Lung (tissue), 10 donors: ENCODE results near the gene U2AF1. TPM values are rescaled to one million over a fixed set of nuclear protein-coding genes. Genes with fewer than 3 reads are reported as not detected.
A peak's percentile ranks its signal among the peaks of the same experiment; 100 is the strongest.
"Not testable (repeated sequence)": the region's sequence is repeated elsewhere in the genome, so short reads cannot be mapped to it uniquely, and the experiment has no call there.

Source experiments
- ATAC-seq: fragments of 200-7000 bp; cut with Tn5 transposase; one replicate; pipeline ENCODE4 v1.9.1; 2020; ENCODE audit warnings: moderate number of reproducible peaks; ENCODE audit not compliant: insufficient read depth, low FRiP score
- DNase-seq, 3 donors: peaks; one replicate each; pipeline ENCODE4 v3.0.0-alpha.2; 2013 to 2017
- H3K27ac ChIP-seq, 2 donors: one replicate each; pipeline ENCODE4 v1.5.1; 2013; ENCODE audit warnings: mild to moderate bottlenecking in 2 of 2, moderate library complexity in 2 of 2, control low read depth in 1 of 2, inconsistent platforms in 1 of 2, low read depth in 1 of 2, low read length in 1 of 2
- H3K27me3 ChIP-seq, 3 donors: one replicate each; pipeline ENCODE4 v1.5.1; 2013; ENCODE audit warnings: low read length in 2 of 3; ENCODE audit not compliant: control insufficient read depth in 3 of 3, insufficient read depth in 3 of 3
- H3K36me3 ChIP-seq, 4 donors: one replicate each; pipeline ENCODE4 v1.5.1; 2013; ENCODE audit warnings: low read length in 4 of 4, mild to moderate bottlenecking in 1 of 4, moderate library complexity in 1 of 4; ENCODE audit not compliant: control insufficient read depth in 4 of 4, insufficient read depth in 4 of 4
- H3K4me1 ChIP-seq, 5 donors: one replicate each; pipeline ENCODE4 v1.5.1; 2013; ENCODE audit warnings: low read length in 5 of 5, mild to moderate bottlenecking in 2 of 5, moderate library complexity in 1 of 5; ENCODE audit not compliant: control insufficient read depth in 5 of 5, insufficient read depth in 5 of 5
- H3K4me3 ChIP-seq: one replicate; pipeline ENCODE4 v1.5.1; 2013; ENCODE audit warnings: mild to moderate bottlenecking, control low read depth, moderate library complexity
- H3K9ac ChIP-seq, 2 donors: one replicate each; pipeline ENCODE4 v1.5.1; 2013; ENCODE audit warnings: low read length in 2 of 2, control low read depth in 1 of 2; ENCODE audit not compliant: insufficient read depth in 1 of 2
- H3K9me3 ChIP-seq, 4 donors: one replicate each; pipeline ENCODE4 v1.5.1; 2013; ENCODE audit warnings: low read length in 3 of 4, mild to moderate bottlenecking in 1 of 4, moderate library complexity in 1 of 4; ENCODE audit not compliant: control insufficient read depth in 4 of 4, insufficient read depth in 3 of 4
- WGBS, 2 donors: extraction: QIAGEN DNeasy Blood & Tissue Kit; methylation state at CpG; one replicate each; pipeline ENCODE4 v1.1.7; 2013; 5-methylcytosine and 5-hydroxymethylcytosine counted together
- polyA plus RNA-seq, 2 donors: library from polyadenylated mRNA; stranded (reverse); fragments of 200-250 nt; gene quantifications; one replicate each; pipeline ENCODE4 v1.2.1, GENCODE V29; 2013
- total RNA-seq, 2 donors: library from RNA; depleted of rRNA in 1 of 2; stranded (reverse); fragments of >200 nt in 1 of 2; gene quantifications; one replicate each; pipeline ENCODE4 v1.2.1, GENCODE V29; 2014 to 2021
- donor health status: Bipolar disorder and iron deficiency.
- donor health status: healthy.
- donor health status: DM: yes; HTN: yes; CAD: no.

U2AF1 gene
- total and polyA plus RNA-seq, 4 donors = 18.6 to 87.3 (median 60.0) TPM

DNA sequence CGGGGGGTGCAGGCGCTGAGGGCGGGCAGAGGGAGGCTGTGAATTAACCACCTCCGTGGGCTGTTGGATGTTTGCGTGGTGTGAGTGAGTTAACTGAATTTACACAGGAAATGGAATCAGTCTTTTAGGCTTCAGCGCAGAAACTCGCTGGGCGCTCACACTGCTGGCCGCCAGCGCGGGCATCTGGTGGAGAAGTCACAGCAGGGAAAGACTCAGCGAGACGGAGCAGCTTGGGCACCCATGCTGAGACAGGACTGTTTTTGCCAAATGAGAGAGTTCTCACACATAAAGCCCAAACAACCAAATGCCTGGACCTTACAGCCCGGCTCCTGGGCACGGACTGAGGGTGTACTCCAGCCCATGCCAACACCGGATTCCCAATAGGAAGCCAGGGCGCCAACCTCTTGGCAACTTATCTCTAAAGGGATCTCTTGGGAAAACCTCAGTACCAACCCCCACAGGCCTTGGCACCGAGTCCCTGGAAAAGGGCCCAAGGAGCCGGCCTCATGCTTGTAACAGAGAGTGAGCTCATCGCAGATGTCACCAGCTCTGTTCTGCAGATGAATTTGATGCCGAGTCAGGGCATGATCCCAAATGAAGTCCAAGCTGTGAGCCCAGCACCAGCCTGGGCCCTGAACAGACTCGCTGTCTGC lies 43.0 kb downstream of the U2AF1 start:
- H3K27ac ChIP-seq, H3K9me3 ChIP-seq, H3K36me3 ChIP-seq, ATAC-seq, H3K4me1 ChIP-seq, H3K27me3 ChIP-seq, H3K4me3 ChIP-seq, H3K9ac ChIP-seq, DNase-seq: not testable (repeated sequence)
- no CpG with 5 or more reads among the region's 22 CpGs for WGBS, 2 donors

DNA sequence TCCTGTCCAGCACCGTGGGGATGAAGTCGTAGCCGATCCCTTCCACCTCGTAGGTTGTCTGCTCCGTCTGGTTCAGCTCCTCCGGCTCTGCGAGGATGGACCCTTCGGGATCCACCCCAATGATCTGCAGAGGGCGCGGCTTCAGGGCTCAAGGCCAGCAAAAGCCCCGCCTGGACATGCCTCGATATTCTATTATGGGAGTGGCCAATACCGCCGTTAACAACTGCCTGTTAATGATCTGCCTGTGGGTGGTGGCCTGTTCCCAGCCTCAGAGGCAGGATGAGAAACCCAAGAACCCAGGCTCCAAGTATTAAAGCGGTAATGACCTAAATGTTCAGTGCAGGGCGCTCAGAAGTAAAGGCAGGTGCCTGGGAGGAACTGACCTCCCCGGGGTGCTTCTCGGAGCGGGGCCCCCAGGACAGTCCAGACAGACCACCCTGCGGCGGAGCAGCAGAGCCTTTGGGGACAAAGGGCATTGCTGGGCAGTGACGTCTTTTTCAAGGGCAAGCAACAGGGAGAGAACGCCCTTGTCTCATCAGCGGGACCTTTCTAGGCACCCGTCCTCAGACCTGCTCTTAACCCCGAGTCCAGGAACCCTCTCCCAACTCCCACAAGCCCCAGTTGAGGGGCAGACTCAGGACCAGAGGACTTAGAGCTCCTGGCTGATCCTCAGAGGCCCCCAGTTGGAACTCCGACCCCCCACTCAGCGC lies 44.3 kb downstream of the U2AF1 start:
- not testable (repeated sequence) for H3K4me3 ChIP-seq, H3K9me3 ChIP-seq, ATAC-seq, H3K9ac ChIP-seq, H3K4me1 ChIP-seq, DNase-seq, H3K27me3 ChIP-seq, H3K27ac ChIP-seq, H3K36me3 ChIP-seq
- WGBS, 2 donors = 95% methylated on average over 2 of the region's 28 CpGs; no CpG with 5 or more reads in 1 of the 2 donors

DNA sequence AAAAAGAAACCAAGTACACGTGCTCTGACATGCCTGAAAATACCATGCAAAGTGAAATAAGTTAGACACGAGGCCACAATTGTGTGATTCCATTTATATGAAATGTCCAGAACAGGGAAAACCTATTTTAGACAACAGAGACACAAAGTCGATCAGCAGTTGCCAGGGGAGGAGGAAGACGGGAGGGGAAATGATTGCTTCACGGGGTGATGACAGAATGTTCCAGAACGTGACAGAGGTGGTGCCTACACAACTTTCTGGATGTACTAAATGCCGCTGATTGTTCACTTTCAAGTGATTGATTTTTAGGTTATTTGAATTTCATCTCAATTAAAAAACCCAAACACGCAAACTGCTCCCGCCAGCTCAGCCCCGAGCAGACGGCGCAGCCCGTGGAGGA lies 54.3 kb downstream of the U2AF1 start:
- H3K9me3 ChIP-seq, H3K27me3 ChIP-seq, H3K36me3 ChIP-seq, DNase-seq, H3K4me1 ChIP-seq, ATAC-seq, H3K4me3 ChIP-seq, H3K27ac ChIP-seq, H3K9ac ChIP-seq: not testable (repeated sequence)
- WGBS, 2 donors = no CpG with 5 or more reads among the region's 13 CpGs

DNA sequence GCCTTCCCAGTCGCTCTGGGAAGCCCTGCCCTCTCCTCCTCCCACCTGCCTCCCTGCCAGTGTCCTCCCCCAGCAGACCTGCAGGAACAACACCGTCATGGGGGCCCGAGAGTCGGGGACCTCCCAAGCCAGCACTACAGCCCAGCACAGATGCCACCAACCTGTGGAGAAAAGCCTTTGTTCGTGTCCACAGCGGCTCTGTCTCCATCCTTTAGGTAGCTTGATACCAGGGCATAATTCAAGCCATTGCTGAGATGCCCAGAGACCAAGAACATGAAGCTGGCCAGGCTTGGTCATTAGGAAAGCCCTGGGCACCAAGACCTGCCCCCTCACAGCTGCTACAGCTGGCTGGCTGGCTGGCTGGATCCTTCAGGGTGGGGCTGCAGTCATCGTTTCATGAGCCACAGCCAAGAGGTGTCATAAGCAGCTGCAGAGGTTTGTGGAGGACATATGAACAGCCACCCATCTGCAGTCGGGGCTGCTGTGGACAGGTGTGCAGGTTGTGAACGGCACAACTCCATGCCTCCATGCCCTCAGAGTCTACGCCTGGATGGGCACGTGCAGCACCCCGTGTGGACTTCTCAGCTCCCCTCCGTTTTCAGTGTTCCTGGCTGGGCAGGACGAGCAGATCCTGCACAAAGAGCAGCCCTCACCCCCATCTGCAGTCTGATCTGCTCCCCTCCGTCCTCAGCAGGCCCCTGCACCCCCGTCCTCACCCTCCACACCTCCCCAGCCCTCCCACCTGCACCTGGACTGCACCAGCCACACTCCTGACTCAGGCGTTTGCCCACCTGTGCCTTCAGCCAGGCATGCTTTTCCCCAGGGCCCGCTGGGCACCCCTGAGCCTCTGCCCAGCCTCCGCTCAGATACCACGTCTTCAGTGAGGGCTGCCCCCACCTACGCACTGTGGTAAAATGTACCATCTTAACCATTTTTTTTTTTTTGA lies 61.2 kb downstream of the U2AF1 start:
- not testable (repeated sequence) for H3K4me3 ChIP-seq, H3K9ac ChIP-seq, H3K4me1 ChIP-seq, H3K36me3 ChIP-seq, ATAC-seq, H3K27me3 ChIP-seq, H3K9me3 ChIP-seq
- 53 to 61% methylated on average over 11 to 20 of the region's 21 CpGs for WGBS, 2 donors
- peak in 1 of 3 donors; percentile 8 for DNase-seq
- H3K27ac ChIP-seq = peak overlapping the region in 1 of 2 donors; percentile 21

DNA sequence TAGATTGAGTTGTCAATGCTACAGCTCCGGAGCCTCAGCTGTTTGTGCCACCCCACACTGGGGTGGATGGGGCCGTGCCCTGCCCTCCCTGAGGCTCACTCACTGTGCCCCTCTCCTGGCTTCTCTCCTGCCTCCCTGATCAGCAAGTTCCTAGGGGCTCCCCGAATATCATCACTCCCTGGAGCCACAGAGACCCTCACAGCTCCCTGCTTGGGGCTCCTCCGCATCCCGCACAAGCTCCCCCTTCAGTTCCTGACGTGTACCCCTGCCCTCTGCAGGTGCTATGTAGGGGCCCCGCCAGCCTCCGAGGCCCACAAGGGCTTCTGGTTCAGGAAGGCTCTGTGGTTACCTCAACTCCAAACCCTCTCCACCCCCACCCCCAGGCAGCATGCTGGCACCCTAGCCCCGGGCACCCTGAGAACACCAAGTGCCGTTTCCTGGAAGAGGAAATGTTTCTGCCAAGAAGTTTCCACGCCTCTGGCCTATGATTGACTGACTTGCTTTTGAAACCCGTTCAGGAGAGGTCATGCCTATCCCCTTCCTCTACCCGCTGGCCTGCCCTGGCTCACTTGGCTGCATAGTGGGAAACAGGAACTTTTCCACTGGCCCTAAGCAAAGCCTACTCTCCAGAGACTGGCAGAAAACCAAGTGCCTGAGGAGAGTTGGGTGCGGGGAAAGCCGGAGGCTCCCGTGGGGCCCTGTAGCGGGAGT lies 62.0 kb downstream of the U2AF1 start:
- peak overlapping the region in 1 of 2 donors; percentile 70 for H3K27ac ChIP-seq
- not testable (repeated sequence) for H3K36me3 ChIP-seq, H3K4me3 ChIP-seq, DNase-seq, H3K9me3 ChIP-seq, H3K9ac ChIP-seq, H3K4me1 ChIP-seq, H3K27me3 ChIP-seq
- peak; percentile 80 for ATAC-seq
- WGBS, 2 donors = 13 to 30% methylated on average over 3 to 8 of the region's 17 CpGs

DNA sequence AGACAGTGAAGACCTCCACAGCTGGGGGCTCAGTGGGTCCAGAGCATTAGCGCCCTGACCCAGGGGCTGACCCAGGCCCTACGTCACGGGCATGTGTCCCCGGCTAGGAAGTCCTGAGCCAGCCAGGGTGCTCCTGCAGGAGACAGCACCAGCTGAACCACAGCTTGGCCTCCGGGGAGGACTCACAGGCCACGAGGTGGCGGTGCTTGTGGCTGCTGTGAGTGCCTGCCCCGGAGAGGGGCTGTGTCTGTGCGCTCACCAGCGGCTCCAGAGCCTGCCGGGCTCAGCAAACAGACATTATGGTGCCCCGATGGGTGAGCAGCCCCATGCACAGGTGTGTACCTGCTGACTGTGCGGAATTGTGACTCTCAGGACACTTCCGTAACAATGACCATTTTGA lies 62.8 kb downstream of the U2AF1 start:
- H3K9ac ChIP-seq, ATAC-seq, DNase-seq, H3K4me3 ChIP-seq, H3K9me3 ChIP-seq, H3K36me3 ChIP-seq, H3K4me1 ChIP-seq, H3K27me3 ChIP-seq, H3K27ac ChIP-seq: not testable (repeated sequence)
- WGBS, 2 donors = 81 to 83% methylated on average over 3 to 12 of the region's 14 CpGs

DNA sequence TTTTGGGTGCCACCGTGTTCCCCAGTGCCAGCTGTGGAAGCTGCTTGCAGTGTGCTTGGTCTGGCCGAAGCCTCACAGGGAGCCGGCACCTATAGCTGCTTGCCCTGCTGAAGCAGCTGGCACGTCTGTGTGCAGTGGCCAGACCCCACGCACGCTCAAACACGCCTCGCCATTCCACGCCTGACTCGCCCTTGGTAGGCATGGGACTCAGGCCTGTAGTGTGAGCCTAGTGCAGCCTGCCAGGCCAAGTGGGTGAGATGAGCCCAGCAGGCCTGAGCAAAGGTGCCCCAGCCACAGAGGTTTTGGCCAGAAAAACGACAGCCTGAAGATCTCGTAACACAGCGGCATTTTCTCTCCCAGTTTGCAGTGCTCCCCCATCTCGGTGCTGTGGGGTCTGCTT lies 64.1 kb downstream of the U2AF1 start:
- H3K4me1 ChIP-seq, H3K27me3 ChIP-seq, DNase-seq, H3K4me3 ChIP-seq, ATAC-seq, H3K36me3 ChIP-seq, H3K27ac ChIP-seq, H3K9me3 ChIP-seq, H3K9ac ChIP-seq: not testable (repeated sequence)
- whole genome bisulfite sequencing, 2 donors = 97 to 99% methylated on average over 5 to 10 of the region's 14 CpGs
